GM18517 (cell line): ENCODE results near the gene NPAS2.

Source experiments
- ATAC-seq: cut with Tn5 transposase; IDR thresholded peaks from one replicate; pipeline ENCODE4 v1.9.1; 2021; ENCODE audit warnings: mild to moderate bottlenecking, moderate library complexity; ENCODE audit not compliant: unreplicated experiment

The NPAS2 gene

DNA sequence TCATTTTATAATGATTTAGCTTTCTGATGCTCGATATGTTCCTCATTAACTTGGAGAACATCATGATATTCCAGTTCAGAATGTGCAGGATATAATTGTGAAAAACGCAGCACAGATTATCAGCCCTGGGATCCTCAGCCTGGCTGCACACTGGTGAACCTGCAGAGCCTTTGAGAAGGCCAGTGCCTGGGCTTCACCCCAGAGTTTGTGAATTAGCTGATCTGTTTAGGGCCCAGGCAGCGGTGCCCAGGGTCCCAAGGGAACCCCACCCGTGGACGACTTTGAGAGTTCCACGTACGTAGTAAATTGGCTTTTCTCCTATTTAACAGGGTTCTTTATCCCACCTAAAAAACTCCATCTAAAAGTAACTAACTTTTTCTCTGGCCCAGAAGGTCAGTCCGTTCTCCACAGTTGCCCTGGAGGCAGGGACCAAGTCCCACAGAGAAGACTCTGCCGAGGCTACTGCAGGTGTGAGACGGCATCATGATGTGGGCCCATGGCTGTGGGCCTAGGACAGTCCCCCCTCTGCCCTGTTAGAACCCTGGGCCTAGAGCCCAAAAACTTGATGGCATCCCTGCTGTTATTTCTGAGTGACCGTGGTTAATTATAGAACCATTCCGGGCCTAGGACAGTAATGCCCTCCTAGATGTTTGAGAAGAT, 142.6 kb downstream of the NPAS2 start:
- ATAC-seq = no peak

DNA sequence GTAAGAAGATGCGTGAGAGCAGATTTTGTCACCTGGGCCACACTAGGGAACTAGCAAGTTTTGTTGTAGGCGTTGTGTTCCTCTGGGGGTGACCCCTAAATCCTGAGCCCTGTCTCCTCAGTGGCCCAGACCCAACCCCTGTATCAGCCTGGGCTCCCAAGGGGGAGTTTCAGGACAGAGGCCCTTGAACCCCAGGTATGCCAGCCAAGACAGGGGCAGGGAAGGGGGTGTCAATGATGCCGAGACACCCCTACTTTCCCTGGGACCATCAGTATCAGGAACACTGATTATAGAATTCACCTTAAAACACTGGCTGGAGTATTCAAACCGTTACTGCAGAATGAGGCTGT, 143.1 kb downstream of the NPAS2 start:
- ATAC-seq = no peak

DNA sequence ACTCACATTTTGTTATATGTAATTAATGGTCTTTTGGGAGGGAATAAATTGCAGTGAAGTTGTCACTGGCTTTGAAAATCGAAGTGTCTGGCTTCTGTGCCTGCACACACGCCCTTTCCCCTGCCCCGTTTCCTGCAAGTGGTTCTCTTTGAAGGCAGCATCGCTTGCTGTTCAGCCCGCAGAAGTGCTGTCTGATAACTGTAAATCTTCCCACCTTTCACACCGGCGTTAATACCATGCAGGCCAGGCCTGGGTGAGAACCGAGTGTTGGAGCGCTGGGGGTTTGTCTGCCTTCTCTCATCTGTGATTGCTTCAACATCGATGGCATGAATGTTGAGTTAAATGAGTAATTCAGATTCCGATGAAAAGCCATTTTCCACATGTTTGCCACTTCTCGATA, 144.3 kb downstream of the NPAS2 start:
- ATAC-seq = no peak

DNA sequence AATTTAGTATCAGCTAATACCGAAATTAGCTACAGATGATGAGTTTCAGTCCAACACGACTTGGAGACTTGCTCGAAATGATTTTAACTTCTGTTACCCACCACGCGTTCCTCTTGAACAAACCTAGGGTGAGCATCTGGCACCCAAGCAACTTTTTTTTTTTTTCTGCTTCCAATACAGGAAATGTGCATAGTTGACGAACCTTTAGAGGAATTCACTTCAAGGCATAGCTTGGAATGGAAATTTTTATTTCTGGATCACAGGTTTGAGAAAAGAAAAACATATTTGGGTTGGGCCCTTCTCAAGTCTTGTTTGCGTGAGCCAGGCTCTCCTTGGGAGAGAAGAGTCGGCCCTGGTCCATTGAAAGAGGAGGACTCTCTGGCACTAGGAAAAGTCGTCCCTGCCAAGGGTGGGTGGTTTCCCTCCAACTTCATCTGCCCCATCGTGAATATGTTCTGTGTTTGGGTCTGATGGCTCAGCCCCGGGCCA, 144.8 kb downstream of the NPAS2 start:
- ATAC-seq = no peak

DNA sequence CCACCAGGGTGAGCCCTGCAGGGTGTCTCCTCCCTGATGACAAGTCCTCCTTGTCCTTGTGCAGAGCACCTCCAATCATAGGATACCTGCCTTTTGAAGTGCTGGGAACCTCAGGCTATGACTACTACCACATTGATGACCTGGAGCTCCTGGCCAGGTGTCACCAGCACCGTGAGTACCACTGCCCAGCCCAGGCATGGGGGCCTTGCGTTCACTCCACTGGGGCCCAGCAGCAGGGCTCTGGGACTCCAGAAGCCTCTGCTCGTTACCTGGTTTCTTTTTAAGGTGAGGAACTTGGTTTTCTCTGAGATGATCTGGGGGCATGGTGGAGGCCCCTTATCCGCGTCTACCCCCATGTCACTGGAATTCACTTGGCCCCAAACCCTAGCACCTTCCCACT, 145.7 kb downstream of the NPAS2 start:
- ATAC-seq = no peak

DNA sequence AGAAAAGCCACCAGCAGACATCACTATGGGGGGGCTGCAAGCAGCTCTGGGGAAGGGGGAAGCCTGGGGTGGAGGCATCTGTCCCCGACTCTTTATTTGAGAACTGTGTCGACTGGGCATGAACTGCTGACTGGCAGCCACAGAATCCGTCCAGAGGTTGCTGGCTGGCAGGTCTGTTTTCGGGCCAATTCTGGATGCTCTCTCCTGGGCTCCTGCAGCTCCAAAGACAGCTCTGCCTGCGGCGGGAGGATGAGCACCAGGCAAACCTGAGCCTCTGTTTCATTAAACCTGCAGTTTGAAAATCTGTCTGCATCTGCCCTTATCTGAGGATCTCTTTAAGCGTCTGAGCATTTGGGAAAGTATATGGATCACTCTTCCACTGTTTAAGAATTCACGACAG, 147.8 kb downstream of the NPAS2 start:
- ATAC-seq = no peak

DNA sequence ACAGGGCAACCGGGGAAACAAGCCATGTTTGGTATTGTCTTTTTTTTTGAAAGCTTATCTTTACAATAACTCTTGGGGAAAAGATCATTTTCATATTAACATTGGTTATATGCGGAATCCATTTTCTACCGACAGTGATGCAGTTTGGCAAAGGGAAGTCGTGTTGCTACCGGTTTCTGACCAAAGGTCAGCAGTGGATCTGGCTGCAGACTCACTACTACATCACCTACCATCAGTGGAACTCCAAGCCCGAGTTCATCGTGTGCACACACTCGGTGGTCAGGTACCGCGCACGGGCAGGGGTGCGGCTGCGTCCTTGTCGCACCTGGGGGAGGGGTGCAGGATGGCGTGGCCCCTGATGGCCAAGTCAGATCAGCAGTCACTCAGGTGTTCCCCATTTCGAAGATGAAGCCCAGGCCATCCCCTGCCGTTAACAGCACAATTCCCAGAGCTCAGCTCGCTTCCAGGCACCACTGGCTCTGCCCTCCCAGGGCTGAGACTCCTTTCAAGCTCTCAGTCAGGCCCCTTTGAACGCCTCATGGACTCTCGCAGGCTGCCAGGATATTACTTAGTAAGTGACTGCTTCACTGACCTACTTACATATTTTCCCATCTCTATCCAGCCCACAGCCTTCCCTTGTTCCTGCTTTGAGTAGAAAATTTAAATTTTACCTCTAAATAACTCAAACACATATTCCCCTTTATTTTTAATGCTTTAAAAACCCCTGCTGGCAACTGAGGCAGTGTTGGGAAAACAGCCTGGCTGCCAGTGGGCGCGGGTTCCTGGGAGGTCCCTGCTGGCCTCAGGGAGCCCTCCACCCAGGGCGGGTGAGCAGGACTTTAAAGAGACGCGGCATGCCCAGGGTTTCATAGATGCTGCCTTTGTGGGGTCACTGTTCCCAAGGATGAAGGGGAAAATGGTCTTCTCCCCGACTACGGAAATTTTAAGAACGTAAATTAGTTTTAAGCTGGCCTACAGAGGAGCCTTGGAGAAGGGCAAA, 148.5 kb downstream of the NPAS2 start:
- ATAC-seq = no peak

DNA sequence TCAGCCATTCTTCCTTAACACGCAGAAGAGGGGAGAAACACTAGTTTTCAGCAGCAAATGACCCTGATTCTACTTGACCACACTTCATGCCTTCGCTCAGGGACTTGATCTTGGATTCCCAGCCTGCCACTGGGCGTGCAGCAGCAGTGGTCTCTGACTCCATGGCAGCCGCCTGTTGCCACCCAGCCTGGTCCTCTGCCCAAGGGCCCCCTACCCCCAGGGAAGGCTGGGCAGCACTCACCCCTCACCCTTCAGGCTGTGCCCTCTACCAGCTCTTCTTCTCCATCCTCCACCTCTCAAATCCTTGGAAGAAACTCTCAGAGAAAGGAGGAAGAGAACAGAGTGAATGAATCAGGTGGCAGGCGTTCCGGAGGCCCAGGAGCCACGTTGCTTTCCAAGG, 150.1 kb downstream of the NPAS2 start:
- no peak for ATAC-seq

DNA sequence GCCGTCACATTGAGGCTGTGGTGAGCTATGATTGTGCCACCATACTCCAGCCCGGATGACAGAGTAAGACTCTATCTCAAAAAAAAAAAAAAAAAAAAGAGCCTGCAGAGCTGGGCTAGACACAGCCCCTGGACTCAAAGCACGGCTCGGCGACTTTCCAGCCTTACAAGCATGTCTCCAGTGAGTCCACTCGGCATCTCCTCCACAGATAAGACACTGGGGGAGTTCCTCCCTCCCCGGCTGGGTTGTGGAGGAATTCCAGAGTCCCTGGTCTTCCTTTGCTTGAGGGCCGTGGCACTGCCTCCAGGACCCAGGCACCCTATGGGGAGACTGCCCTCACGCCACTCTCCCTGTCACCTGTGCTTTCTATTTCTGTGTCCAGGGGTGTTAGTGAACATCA, 151.3 kb downstream of the NPAS2 start:
- ATAC-seq = no peak

DNA sequence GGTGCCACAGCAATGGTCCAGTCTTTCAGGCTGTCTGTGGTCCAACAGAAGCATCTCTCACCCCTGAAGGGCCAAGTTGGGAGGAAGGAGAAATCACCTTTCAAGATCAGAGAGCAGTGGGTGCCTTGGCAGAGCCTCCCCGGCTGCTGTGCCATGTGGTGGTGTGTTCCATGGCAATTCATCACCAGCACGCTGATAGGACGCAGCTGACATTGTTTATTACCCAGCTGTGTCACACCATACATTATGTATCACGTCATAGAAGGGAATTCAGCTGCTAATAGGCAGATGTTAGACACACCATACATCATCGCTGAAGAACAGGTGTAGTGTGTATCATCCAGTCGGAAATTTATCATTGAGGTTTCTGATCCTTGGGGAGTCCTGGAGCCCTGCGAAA, 152.5 kb downstream of the NPAS2 start:
- no peak for ATAC-seq

DNA sequence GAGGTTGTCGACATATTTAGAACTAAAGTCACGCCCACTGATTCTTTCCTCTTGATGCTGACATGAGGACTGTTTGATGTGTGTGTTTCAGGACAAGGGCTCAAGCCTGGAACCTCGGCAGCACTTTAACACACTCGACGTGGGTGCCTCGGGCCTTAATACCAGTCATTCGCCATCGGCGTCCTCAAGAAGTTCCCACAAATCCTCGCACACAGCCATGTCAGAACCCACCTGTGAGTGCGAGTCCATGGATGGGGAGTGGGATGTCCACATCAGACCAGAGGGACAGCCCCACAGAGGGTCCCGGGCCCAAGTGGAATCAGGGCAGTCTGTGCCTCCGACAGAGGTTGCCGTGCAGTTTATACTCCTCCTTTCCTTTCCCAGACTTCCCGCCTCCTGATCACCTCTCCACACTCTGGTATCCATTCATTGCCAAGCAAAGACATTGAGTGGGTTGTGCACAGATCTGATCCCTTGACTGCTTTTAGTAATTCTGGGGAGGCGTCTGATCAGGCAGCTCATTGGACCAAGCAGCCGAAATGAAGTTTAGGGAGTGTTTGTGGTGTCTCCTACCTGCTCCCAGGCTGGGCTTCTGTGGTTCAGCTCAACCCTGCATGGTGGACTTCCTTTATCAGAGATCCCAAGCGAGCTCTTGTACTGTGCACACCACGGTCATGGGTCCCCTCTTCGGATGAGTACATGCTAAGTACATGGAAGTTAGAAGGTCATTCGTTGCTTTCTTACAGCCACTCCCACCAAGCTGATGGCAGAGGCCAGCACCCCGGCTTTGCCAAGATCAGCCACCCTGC, 155.0 kb downstream of the NPAS2 start:
- ATAC-seq = no peak

DNA sequence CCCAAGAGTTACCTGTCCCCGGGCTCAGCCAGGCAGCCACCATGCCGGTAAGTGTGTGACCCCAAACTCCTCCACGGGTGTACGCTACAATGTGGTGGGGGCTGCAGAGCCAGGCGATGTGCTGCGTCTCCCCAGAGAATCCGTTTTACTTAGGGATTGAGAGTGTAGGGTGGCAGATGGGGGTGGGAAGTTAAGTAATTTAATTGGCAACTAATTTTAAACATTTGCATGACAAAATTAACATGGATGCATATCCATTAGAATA, 155.5 kb downstream of the NPAS2 start:
- ATAC-seq = no peak

DNA sequence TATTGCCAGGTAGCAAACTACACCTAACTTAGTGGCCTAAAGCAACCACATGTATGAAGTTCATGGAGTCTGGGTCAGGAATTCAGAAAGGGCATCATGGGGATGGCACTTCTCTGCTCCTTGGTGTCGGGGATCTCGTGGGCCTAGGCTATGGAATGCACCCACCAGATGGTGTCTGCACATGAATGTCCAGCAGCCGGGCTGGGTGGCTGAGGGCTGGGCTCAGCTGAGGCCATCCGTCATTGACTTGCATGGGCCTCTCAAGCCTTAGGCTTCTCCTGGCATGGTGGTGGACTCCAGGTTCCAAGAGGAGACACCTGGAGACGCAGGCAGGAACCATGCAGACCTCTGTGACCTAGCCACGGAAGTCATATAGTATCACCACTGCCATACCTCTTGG, 156.1 kb downstream of the NPAS2 start:
- ATAC-seq = no peak

DNA sequence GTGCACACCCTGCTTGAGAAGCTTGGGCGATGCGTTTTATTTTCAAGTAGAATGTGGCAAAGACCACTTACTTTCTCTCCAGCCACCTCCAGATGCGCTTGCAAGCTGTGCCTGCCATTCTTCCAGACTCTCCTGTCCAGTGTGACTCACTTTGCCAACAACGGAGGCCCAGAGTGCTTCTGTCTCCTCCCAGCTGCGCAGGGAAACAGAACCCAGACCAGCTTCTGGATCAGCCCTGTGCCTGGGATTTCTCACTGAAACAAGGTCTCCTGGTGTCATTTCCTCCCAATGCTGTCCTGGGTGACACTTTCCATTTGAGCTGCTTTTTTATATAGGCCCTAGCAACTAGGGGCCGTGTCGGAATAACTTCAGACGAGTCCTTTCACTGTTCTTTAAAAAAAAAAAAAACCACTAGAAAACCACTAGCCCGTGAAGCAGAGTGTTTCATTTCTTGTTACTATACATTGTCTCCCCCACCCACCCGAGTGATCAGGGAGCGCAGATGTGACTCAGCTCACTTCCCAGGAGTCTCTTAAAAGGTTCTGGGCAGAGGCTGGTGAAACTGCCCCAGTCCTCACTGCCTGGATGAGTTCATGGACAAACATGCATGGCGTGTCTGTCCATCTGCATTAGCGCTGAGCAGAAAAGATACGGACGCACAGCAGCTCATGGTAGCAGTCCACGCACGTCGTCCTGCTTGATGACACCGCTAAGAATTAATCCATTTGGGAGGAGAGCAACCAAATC, 156.9 kb downstream of the NPAS2 start:
- ATAC-seq = peak; percentile 93

DNA sequence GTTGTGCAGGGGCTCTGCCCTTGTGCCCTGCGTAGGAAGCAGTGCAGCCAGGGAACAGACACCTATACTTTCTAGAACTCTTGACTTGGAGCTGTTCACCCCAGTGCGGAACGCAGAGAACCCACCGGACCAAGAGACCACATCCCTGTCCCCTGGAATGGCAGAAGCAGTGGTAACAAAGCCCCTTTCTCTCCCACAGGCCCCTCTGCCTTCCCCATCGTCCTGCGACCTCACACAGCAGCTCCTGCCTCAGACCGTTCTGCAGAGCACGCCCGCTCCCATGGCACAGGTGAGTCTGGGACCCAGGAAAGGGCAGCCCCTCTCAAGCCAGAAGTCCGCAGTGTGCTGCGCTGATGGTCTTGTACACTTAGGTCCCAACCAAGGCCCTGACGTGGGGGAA, 157.6 kb downstream of the NPAS2 start:
- ATAC-seq = no peak

DNA sequence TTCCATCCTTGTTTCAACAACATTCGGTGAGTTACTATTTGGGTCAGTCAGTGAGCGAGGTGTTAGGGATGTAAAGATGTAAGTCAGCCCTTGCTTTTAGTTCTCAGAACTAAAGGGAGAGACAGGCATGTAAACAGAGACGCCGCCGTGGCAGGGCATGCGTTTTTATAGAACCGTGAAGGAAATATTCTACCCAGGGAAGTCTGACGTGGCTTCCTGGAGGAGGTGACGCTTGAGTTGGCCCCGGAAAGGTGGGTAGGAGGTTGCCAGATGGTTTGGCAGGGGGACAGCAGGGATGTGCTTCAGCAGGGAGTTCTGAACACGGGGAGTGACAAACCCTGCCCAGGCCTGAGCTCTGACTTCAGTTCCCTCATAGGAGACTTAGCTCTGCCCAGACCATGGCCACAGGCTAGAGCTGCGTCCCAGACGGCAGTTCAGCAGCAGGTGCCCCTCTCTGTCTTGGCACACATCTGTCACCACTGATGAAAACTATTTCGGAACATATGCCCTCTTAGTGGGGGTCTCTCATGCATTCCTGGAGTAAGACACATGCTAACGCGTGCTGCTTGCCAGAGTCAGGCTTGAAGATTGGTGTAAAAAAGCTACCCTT, 158.7 kb downstream of the NPAS2 start:
- no peak for ATAC-seq

DNA sequence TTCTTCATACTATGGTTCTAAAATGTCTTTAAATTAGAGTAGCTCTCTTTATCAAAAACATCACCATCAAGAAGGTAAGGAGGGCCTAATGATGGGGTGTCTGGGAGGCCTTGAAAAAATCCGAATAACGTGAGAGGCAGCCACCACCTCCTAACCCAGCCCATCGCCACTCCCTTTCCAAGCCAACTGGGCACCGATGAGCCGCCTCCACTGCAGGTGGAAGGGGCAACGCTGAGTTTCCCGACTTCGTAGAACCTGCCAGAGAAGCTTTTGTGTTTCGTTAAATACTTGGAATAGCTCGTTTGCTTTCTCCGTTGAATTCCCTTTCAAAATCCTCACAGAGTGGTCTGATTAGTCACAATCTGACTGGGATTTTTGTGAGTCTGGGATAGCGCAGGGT, 160.1 kb downstream of the NPAS2 start:
- ATAC-seq = no peak

DNA sequence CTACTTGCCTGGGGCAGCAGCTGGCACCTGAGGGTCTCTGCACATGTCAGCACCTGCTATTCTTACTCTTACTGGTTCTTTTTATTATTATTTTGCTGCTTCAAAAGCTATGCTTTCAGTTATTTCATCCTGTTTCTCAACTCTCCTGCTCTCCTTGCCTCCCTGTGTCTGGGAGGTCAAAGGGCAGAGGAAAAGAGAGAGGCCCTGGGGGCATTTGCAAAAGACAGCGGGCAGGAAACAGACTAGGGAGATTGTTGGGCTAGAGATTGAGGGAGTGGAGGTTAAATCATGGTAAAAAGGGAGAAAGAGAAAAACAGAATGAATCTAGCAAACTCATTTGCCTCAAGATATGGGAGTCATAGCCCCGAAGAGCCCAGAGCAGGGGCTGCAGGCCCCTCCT, 161.1 kb downstream of the NPAS2 start:
- no peak for ATAC-seq

DNA sequence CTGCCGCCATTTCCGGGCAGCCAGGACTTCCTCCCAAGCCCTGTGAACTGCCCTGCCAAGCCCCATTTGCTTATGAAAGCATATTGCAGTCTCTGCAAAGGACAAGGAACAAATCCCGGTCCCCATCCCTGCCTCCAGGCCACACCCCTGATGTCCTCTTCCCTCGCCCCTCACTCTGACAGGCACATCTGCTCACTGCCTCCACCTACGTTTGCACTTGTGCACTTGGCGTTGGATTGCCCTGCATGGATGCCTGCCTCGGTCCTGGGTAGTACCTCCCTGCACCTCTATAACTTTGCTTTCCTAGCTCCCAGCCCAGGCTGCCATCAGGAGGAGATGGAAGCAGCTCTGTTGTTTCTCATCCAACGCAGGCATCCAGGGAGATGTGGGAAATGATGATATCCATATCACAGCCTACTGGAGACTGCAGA, 162.5 kb downstream of the NPAS2 start:
- ATAC-seq = no peak

DNA sequence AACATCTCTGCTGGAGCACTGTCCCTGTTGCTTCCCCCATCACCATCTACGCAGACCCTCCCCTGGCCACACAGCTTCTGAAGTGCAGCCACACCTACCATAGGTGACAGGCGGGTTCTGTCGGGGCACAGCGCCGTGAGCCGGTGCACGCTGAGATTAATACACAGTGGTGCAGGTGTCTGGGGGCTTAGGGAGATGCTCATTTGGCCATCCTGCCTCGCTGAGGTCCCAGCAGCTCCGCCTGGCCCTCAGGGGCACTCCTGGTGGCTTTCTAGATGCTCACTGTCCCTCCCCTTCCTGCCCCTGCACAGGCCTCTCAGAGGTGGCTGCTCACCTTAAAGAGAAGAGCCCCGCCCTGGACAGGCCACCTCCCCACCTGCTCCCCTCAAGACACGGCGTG, 163.3 kb downstream of the NPAS2 start:
- ATAC-seq = no peak
